T1000 (cell line): Measurements from ENCODE around the gene TCHH.
"Not testable (repeated sequence)": the region's sequence is repeated elsewhere in the genome, so short reads cannot be mapped to it uniquely, and the experiment has no call there.

Experiments
- DNase-seq: peaks from one replicate; lab custom pipeline; 2025; ENCODE audit warnings: mixed read lengths; lab: John Stamatoyannopoulos, UW

TCHH gene, protein sequence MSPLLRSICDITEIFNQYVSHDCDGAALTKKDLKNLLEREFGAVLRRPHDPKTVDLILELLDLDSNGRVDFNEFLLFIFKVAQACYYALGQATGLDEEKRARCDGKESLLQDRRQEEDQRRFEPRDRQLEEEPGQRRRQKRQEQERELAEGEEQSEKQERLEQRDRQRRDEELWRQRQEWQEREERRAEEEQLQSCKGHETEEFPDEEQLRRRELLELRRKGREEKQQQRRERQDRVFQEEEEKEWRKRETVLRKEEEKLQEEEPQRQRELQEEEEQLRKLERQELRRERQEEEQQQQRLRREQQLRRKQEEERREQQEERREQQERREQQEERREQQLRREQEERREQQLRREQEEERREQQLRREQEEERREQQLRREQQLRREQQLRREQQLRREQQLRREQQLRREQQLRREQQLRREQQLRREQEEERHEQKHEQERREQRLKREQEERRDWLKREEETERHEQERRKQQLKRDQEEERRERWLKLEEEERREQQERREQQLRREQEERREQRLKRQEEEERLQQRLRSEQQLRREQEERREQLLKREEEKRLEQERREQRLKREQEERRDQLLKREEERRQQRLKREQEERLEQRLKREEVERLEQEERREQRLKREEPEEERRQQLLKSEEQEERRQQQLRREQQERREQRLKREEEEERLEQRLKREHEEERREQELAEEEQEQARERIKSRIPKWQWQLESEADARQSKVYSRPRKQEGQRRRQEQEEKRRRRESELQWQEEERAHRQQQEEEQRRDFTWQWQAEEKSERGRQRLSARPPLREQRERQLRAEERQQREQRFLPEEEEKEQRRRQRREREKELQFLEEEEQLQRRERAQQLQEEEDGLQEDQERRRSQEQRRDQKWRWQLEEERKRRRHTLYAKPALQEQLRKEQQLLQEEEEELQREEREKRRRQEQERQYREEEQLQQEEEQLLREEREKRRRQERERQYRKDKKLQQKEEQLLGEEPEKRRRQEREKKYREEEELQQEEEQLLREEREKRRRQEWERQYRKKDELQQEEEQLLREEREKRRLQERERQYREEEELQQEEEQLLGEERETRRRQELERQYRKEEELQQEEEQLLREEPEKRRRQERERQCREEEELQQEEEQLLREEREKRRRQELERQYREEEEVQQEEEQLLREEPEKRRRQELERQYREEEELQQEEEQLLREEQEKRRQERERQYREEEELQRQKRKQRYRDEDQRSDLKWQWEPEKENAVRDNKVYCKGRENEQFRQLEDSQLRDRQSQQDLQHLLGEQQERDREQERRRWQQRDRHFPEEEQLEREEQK (N-terminal part only)

DNA sequence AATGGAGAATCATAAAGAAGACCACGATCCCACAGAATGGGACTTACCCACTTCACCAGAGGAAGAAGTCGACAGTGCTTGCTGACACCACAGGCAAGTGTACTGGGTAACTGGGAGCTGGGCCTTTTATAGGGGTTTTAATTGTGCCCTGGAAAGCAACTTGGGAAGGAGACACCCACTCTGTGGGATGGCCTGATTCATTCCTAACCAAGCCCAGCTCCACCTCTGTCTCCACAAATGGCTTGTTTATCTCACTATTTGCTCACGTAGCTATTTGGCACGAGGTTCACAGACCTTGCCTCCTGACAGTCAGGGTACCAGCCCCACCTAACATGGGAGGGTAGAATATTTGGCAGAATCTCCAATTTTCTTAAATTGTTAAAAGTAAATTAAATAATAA, at the start of gene TCHH:
TSS of gene TCHH (minus strand) at position 101 of the 400 bp plus-strand sequence. CDS start 1,364 bp downstream, outside the sequence.
- DNase-seq = no peak

DNA sequence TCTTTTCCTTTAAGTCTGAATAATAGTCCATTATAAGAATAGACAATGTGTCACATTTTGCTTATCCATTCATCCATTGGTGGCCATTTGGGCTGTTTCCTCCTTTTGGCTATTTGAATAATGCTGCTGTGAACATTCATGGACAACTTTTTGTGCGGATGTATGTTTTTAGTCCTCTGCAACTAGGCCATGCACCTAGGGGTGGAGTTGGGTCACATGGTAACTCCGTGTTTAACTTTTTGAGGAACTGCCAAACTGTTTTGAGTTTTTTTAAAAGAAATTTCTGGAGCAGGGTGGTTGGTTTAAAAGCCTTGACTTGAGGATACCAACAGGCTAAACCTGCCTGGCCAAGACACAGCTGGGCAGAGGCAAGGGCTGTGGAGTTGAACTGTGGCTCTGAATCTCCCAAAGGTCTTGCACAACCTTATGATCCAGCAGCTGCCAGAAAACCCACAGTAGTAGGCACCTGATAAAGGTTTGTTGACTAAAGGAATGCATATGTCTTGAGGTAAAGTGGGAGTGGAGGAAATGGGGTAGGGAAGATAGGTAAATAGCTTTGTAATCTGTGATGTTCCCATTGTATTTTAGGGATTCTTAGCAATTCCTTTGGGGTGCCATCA, 49.4 kb upstream of the TCHH start:
- no peak for DNase-seq

DNA sequence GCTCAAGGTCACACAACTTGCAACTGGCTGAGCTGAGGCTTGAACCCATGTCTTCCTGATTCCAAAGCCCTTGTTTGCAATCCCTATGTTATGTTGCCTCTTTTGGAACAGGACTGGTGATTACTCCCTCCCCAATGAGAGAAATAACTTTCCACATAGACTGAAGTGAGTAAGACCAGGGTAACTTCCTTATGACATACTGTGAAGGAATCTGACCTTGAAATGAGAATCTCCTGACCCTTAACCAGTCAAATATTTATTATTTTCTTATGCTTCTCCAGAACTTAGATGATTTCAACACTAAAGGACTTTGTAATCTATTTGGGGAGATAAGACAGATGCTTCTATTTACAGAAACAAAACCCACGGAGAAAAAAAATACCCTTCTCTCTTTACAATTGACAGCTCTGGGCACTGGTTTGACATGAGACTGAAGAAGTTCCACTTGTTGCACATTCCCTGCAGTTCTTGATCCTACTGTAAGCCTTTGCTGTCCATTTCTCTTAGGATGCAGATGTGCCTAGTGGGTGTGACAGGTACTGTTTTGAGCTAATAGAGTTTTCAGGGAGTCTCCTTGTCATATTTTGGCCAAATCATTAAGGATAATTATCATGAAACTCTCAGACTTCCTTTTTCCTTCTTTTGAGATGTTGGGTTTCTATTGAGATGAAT, 47.7 kb upstream of the TCHH start:
- DNase-seq = no peak

DNA sequence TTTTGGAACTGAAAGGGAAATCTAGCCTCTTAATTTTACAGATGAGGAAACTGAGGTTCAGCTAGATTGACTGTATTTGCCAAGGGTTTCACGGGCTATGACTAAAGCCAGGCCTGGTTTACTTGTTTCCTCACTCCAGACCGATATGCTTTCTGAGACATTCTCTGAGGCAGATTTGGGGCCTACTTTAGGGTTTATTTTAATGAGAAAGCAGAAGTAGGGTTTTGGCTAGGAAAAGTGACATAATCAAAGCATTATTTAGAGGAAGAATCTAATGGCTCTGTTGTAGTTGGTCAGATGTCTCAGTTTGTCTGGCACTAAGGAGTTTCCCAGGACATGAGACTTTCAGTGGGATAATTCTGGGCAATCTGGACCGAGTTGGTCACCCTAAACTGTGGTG, 45.3 kb upstream of the TCHH start:
- DNase-seq = no peak

DNA sequence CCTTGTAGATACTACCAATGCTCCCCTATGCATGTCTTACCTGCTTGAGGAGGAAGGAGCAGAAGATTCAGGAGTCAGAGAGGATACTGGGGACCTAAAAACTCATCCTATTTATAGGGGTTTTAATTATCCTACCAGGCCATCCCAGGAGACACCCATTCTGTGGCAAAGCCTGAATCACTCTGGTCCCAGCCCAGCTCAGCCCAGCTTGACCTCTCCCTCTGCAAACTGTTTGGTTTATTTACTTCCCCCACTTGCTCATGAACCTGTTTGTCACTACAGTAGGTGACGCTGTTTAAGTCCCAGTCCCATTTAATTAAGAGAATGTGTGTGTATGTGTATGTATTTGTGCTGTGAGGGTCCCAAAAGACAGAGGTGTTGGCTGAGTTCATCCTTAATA, 43.9 kb upstream of the TCHH start, which contains the start of gene RPTN:
TSS of gene RPTN (minus strand) at position 85 of the 400 bp plus-strand sequence. CDS start 1,339 bp downstream, outside the sequence.
- no peak for DNase-seq

DNA sequence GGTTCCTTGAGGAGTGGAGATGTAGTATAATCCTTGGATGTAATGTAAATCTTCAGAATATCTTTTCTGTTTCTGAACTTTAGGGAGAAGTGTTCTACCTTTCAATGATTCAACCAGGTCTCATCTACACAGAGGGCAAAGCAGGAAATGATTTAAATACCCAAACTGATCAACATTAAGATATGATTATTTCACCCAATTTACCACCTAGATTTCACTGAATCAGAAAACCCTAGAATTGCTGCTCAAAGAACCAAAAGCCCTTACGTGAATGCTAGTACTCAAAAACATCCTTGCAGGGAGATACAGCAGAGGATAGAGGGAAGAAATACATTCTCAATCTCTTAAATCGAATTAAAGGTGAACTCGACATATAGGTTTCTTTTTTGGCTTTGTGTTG, 38.8 kb upstream of the TCHH start:
- no peak for DNase-seq

DNA sequence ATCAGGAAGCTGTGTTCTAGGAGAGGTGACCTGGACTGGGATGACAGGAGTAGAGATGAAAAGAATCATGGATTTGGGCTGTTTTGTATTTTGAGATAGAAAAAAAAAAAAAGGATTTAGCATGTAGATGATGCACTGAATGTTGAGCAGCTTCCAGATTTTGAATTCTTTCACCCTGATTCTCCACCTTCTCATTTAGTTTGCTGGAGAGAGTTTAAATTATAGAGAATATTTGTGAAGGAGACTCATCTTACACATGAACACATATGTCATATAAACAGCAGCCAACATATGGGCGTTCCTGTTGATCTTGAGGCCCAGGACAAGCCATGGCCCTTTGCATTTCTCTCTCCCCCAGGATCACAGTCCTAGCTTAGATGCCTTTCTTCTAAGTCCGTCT, 36.4 kb upstream of the TCHH start:
- DNase-seq = no peak

DNA sequence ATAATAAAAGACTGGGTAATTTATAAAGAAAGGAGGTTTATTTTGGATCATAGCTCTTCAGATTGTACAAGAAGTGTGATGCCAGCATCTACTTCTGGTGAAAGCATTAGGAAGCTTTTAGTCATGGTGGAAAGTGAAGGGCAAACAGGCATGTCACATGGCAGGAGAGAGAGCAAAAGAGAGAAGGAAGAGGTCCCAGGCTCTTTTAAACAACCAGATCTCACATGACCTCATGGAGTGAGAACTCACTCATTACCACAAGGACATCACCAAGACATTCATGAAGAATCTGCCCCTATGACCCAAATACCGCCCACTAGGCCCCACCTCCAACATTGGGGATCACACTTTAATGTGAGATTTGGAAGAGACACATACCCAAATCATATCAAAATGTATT, 33.7 kb upstream of the TCHH start:
- DNase-seq = no peak

DNA sequence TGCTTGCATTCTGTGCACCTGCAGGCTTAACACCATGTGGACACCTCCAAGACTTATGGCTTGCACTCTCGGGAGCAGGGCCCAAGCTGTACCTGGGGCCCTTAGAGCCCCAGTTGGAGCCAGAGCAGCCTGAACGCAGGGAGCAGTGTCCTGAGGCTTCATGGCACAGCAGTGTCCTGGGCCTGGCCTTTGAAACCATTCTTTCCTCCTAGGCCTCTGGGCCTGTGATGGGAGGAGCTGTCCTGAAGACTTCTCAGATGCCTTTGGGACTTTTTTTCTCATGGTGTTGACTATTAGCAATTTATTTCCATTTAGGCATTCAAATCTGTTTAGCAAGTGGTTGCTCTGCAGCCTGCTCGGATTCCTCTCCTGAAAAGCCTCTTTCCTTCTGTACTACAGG, 32.8 kb upstream of the TCHH start:
- no peak for DNase-seq

DNA sequence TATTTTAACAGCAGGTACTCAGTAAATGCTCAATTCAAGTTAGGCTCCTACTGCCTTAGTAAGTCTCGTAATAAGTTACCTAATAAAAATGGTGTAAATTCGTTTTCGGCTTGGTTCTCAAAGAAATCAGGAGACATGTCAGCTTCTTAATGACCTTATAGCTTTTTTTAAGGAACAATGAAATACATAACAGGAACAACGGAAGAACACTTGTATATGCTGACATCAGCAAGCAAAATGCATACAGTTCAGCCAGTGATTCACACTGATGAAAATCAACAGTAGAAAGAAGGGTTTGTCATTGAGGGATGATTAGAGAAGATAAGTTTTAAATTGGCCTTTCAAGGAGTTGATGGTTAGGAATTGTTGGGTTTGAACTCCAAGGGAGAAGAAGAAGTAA, 30.5 kb upstream of the TCHH start:
- DNase-seq = no peak

DNA sequence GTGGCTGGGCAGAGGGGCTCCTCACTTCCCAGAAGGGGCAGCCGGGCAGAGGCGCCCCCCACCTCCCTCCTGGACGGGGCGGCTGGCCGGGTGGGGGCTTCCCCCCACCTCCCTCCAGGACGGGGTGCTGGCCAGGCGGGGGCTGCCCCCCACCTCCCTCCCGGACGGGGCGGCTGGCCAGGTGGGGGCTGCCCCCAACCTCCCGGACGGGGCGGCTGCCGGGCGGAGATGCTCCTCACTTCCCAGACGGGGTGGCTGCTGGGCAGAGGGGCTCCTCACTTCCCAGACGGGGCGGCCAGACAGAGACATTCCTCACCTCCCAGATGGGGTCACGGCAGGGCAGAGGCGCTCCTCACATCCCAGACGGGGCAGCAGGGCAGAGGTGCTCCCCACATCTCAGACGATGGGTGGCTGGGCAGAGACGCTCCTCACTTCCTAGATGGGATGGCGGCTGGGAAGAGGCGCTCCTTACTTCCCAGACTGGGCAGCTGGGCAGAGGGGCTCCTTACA, 29.5 kb upstream of the TCHH start:
- not testable (repeated sequence) for DNase-seq

DNA sequence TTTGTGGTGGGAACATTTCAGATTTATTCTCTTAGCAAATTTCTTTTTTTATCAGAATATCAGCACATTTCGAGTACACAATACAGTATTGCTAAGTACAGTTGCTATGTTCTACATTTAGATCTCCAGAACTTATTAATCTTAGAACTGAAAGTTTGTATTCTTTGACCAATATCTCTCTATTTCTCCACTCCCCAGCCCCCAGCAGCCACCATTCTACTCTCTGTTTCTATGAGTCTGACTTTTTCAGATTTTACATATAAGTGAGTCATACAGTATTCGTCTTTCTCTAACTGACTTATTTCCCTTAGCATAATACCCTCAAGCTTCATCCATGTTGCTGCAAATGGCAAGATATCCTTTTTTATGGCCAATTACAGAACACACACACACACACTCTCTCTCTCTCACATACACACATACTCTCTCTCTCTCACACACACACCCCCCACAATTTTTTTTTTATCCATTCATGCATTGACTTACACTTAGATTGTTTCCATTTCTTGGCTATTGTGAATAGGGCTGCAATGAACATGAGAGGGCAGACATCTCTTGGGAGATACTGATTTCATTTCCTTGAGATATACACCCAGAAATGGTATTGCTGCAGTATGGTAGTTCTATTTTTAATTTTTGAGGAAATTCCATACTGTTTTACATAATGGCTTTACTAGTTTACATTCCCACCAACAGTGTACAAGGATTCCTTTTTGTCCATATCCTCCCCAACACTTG, 28.1 kb upstream of the TCHH start:
- no peak for DNase-seq

DNA sequence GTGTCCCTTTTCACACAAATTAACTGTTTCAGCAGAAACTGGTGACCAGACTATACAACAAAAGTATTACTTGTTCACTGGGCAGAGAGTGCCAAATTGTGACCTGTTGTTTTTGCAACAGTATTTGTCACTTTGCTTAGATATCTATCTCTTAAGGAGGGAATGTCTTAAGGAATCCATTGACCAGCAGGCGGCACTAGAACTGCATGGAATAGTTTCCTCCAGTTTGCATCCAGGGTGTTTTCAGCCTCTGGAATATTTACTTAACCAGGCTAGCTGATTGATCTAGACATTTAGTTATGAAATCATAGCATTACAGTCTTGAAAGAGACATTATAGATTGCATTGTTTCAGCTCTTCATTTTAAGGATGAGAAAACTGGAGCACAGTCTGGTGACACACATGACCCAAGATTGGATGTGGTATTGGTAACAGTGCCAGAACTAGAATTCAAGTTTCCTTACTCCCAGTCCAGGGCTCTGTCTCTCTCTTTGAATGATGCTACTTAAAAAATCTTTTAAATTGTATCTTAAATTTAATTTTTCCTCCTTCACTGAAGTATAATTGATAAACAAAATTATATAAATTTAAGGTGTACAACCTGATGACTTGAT, 26.8 kb upstream of the TCHH start:
- DNase-seq = no peak

DNA sequence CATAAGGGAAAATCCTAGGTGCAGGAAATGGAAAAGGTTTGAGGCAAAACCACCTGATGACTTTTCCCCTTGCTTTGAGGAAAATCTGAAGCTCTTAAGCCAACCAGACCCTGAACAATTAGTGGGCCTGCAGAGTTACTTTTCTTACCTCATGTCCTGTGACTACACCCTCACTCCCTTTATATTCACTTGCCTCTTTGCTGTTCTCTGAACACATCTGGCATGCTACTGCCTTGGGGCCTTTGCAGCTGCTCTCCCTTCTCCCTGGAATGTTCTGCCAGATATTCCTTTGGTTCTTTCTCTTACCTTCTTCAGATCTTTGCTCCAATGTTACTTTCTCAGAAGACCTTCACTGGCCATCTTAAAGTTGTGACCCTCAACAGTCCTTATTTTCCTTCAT, 22.0 kb upstream of the TCHH start:
- no peak for DNase-seq

DNA sequence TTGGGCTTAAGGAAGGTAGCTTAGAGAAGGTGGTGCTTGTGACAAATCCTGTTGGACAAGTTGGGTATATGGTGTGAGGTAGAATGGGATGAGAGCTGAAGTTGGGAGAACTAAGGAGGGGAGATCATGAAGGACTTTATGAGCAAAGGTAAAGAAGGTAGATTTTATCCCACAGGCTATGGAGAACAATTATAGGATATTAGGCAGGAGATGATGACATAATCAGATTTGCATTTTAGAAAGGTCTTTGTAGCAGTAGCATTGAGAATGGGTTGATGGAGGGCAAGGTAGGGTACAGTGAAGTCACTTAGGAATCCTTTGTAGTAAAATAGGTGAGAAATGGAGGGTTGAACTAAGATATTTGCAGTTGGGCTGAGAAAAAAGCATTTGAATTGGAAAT, 14.9 kb upstream of the TCHH start:
- DNase-seq = no peak

DNA sequence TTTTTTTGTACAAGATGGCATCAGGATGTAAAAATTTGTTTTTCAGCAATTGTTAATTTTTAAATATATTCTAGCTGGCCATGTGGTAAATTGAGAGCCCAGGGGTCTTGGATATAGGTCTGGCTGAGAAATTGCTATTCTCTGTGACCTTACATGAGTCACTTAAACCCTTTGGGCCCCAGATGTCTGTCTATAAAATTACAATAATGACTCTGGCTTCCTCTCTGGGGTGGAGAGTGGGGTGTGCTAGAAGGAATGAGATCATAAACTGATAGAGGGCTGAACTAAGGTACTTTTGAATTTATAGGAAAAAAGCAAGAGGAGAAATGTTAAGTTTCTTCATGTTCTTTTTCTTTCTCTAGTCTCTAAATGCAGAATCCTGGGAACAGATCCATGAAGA, 12.4 kb upstream of the TCHH start:
- no peak for DNase-seq

DNA sequence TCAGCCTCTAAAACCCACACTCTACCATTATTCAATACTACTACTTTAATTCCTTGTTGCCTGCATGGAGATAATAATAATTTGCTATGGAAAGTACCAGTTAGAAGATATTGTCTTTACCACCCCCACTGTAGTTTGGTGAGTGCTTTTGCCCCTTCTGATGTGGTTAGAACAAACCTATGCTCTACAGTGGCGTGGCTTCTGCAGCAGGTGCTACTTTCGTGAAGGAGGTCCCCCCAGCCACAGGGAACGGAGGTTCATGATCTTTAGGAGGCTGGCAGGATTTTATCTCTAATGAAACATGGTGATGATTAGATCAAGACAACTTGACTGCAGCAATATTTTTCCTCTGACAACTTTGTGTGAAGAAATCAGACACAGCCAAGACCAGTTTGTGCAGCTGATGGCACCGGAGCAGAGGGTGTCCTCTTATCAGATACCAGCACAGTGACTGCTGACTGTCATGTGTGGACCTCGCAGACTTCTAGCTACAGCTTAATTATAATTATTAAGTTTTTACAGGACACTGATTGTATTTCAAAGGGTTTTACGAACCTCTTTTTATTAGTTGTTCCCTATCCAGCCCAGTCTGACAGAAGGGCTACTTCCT, 10.7 kb upstream of the TCHH start:
- DNase-seq = no peak

DNA sequence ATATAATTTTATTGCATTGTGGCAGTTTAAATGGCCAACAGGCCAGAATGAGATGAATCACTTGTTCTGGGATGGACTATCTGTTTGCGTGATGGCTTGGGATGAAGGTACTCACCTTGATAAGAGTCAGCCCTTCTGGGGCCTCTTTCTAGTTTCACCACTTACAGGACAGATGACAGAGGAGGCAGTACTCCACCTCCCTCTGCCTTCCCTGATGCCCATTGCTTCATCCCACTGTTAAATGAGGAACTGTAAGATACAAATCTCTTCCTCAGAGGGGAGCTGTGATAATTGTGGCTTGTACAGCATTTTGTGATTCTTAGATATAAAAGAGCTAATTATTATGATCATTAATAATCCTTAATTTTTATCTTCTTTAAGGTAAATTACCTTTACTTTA, 3.7 kb upstream of the TCHH start:
- no peak for DNase-seq

DNA sequence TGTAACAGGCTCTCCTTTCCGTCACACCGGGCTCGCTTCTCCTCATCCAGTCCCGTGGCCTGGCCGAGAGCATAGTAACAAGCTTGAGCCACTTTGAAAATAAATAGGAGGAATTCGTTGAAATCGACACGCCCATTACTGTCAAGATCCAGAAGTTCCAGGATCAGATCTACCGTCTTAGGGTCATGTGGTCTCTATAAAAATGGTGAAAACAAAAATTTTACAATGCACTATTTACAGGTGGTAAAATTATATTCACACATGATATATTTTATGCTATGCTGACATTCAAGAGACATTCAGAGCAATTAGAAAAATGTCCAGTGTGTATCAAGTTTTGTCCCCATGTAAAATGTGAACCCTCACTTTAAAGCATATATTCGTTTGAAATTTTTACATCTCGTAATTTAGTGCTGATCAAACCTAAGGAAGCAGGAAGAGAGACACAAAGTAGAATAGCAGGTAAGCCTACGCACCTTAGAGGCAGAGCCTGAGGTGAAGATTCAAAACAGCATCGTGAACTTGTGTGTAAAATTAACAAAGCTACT, 2.3 kb downstream of the TCHH start:
- no peak for DNase-seq
